Subcutaneous adipose tissue (tissue), 4 donors: ENCODE measurements around the gene ABCC3. TPM values are rescaled to one million over a fixed set of nuclear protein-coding genes. Genes with fewer than 3 reads are reported as not detected.

Experiments
- CTCF ChIP-seq: fragments of 450-650 bp; IDR thresholded peaks from one replicate; pipeline ENCODE4 v1.5.1; 2016; ENCODE audit warnings: low read depth, mild to moderate bottlenecking, control low read depth, antibody characterized with exemption, moderate library complexity
- total RNA-seq, 4 donors: library from RNA; depleted of rRNA; stranded (reverse); fragments of >200 nt; gene quantifications; one replicate each; pipeline ENCODE4 v1.1.0, GENCODE V29; 2016

ABCC3 gene
- total RNA-seq, 4 donors from 2014 or later: 12.2 to 23.1 (median 15.5) TPM

- TF ChIP-seq CTCF: no peak
Measured at GRCh38 chr17:50608700-50609379, 25.8 kb upstream of the ABCC3 start.

- no peak for TF ChIP-seq CTCF
Measured at GRCh38 chr17:50609380-50610074, 25.2 kb upstream of the ABCC3 start.

GRCh38 chr17:50611634-50612033 is 23.0 kb upstream of the ABCC3 start:
- no peak for TF ChIP-seq CTCF

GRCh38 chr17:50612281-50612680 is 22.4 kb upstream of the ABCC3 start:
- no peak for TF ChIP-seq CTCF

GRCh38 chr17:50613007-50613992 is 21.4 kb upstream of the ABCC3 start:
- TF ChIP-seq CTCF: no peak

GRCh38 chr17:50614471-50615051 is 20.1 kb upstream of the ABCC3 start:
- no peak for TF ChIP-seq CTCF
